Parathyroid adenoma (tissue), 2 donors: ENCODE data around the gene CHL1.

ENCODE experiments used
- H2AFZ ChIP-seq: fragments of 300-600 bp; sonication (generic); one replicate; pipeline ENCODE4 v1.7.0; 2017; ENCODE audit warnings: antibody characterized with exemption, mild to moderate bottlenecking
- H3K27ac ChIP-seq: fragments of 300-600 bp; sonication (generic); one replicate; pipeline ENCODE4 v1.7.0; 2017
- H3K27me3 ChIP-seq: fragments of 300-600 bp; sonication (generic); one replicate; pipeline ENCODE4 v1.7.0; 2017; ENCODE audit warnings: low read length; ENCODE audit not compliant: control insufficient read depth, insufficient read depth
- H3K36me3 ChIP-seq: fragments of 300-600 bp; sonication (generic); one replicate; pipeline ENCODE4 v1.7.0; 2017; ENCODE audit warnings: low read length; ENCODE audit not compliant: control insufficient read depth, insufficient read depth
- H3K4me1 ChIP-seq: fragments of 300-600 bp; sonication (generic); one replicate; pipeline ENCODE4 v1.7.0; 2017; ENCODE audit warnings: control low read depth
- H3K4me2 ChIP-seq: fragments of 300-600 bp; sonication (generic); one replicate; pipeline ENCODE4 v1.7.0; 2017; ENCODE audit warnings: low read length
- H3K4me3 ChIP-seq: fragments of 300-600 bp; sonication (generic); one replicate; pipeline ENCODE4 v1.7.0; 2017; ENCODE audit warnings: low read depth, low read length
- H3K79me2 ChIP-seq: fragments of 300-600 bp; sonication (generic); one replicate; pipeline ENCODE4 v1.7.0; 2017; ENCODE audit warnings: control low read depth
- H3K9ac ChIP-seq: fragments of 300-600 bp; sonication (generic); one replicate; pipeline ENCODE4 v1.7.0; 2017; ENCODE audit warnings: mild to moderate bottlenecking
- H3K9me3 ChIP-seq: fragments of 300-600 bp; sonication (generic); one replicate; pipeline ENCODE4 v1.7.0; 2017; ENCODE audit warnings: low read length; ENCODE audit not compliant: control insufficient read depth
- TF ChIP-seq, protein P1 (sequence below): fragments of 300-600 bp; sonication (generic); IDR thresholded peaks from one replicate; pipeline ENCODE4 v1.7.0; 2017; ENCODE audit warnings: antibody characterized with exemption, mild to moderate bottlenecking
- donor health status: primary hyperparathyroidism.

Gene CHL1

DNA sequence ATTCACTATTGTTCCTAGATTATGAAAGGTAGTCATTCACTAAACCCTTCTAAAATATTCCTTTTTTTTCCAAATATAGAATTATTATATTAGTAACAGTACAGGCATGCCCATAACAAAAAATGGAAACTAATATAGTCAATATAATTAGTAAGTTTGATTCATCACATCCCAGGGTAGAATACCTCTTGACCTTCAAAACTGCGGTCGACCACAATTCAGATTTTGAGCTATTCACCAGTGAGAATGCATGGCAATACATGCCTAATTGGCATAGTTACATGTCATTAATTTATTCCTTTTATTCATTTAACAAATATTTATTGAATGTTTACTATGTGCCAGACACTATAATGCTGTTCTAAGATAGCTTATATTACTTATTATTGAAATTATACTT lies 98.0 kb downstream of the CHL1 start:
- Histone ChIP-seq H3K4me2 (no peak overlapping the region), H3K27ac (no peak overlapping the region), H3K4me3 (no peak overlapping the region), H2AFZ (no peak overlapping the region), H3K9me3 (no peaks in the 10 kb centered on the region), H3K36me3 (no peaks in the 10 kb centered on the region), H3K9ac (no peak overlapping the region), H3K79me2 (no peaks in the 10 kb centered on the region), H3K4me1 (no peaks in the 10 kb centered on the region), H3K27me3 (no peaks in the 10 kb centered on the region)
- TF ChIP-seq, protein P1, sequence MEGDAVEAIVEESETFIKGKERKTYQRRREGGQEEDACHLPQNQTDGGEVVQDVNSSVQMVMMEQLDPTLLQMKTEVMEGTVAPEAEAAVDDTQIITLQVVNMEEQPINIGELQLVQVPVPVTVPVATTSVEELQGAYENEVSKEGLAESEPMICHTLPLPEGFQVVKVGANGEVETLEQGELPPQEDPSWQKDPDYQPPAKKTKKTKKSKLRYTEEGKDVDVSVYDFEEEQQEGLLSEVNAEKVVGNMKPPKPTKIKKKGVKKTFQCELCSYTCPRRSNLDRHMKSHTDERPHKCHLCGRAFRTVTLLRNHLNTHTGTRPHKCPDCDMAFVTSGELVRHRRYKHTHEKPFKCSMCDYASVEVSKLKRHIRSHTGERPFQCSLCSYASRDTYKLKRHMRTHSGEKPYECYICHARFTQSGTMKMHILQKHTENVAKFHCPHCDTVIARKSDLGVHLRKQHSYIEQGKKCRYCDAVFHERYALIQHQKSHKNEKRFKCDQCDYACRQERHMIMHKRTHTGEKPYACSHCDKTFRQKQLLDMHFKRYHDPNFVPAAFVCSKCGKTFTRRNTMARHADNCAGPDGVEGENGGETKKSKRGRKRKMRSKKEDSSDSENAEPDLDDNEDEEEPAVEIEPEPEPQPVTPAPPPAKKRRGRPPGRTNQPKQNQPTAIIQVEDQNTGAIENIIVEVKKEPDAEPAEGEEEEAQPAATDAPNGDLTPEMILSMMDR, result no peak

DNA sequence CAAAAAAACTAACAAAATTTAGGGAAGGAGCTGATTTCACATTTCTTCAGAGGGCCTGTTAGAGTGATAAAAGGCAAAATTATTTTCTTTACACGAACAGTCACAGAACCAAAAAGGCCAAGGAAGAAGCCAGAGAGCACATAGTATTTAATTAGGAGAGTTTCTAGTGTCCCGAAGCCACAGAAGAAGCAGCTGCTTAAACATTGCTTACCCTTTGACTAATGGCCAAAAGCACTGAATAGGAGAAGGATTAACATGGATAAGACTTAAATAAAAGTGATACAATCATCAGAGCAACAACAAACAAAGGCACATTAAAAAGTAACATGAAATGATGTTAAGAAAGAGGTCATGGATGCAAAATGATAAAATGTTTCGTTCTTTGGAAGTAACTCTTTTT lies 98.6 kb downstream of the CHL1 start:
- H3K79me2 ChIP-seq, result no peaks in the 10 kb centered on the region
- no peak overlapping the region for H3K27ac ChIP-seq
- H3K36me3 ChIP-seq, result no peaks in the 10 kb centered on the region
- no peaks in the 10 kb centered on the region for H3K4me1 ChIP-seq
- no peak overlapping the region for H3K4me2 ChIP-seq
- H3K27me3 ChIP-seq, result no peaks in the 10 kb centered on the region
- no peak overlapping the region for H3K4me3 ChIP-seq
- TF ChIP-seq, protein P1, result no peak
- no peak overlapping the region for H2AFZ ChIP-seq
- H3K9ac ChIP-seq, result no peak overlapping the region
- H3K9me3 ChIP-seq, result no peaks in the 10 kb centered on the region

DNA sequence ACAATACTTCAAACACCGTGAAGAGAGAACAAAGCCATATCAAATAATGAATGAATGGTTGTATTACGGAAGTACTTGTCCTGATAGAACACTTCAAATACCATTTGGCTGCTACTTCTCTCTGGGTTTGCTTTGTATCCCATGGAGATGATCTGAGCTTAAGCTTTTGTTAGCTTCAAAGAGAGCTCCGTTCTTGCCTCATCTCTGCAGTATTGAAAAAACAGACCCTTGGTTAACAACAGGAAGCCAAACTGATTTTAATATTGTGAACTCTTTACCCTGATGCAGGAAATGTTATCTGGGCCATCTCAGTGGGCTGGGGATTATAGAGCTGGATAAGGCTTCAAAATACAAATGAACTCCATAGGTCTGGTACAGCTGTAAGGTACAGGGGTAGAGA lies 101.0 kb downstream of the CHL1 start:
- Histone ChIP-seq H3K27me3 (no peaks in the 10 kb centered on the region), H3K4me2 (no peak overlapping the region), H3K4me1 (no peaks in the 10 kb centered on the region), H3K36me3 (no peaks in the 10 kb centered on the region), H3K9ac (no peak overlapping the region), H2AFZ (no peak overlapping the region), H3K79me2 (no peaks in the 10 kb centered on the region), H3K27ac (no peak overlapping the region), H3K9me3 (no peaks in the 10 kb centered on the region), H3K4me3 (no peak overlapping the region)
- TF ChIP-seq, protein P1, result no peak

DNA sequence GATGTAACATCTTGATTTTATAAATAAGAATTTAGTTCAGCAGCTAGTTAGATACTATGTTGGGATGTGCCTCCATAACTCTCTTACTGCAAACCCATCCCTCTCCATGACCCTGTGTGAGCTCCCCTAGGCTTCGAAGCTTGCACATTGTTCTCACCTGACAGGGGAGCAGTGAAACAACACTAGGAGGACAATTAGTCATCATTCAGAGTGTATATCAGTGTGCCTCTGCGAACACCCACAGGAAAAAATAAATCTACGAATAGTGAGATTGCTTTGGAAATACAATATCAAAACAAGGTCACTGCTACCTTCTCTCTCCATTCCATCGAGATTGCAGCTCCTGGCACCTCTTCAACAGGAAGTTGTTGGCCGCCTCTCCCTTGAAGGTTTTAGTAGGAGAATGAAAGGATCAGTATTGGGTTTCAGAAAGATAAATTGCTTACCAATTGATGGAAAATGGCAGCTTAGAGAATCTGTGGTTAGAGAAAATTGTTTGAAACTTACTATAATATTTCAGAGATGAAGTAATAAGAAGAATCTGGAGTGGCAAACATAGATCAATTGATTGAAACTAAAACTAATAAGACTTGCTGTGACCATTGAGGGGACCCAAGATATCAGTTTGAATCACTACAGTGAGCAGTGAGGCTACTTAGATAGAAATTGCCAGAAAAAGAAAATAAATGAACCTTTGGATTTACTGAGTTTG lies 103.2 kb downstream of the CHL1 start:
- Histone ChIP-seq H3K9me3 (no peaks in the 10 kb centered on the region), H3K4me2 (no peak overlapping the region), H3K27ac (no peak overlapping the region), H2AFZ (no peak overlapping the region), H3K4me3 (no peak overlapping the region), H3K79me2 (no peaks in the 10 kb centered on the region), H3K9ac (no peak overlapping the region), H3K27me3 (no peaks in the 10 kb centered on the region), H3K4me1 (no peaks in the 10 kb centered on the region), H3K36me3 (no peaks in the 10 kb centered on the region)
- TF ChIP-seq, protein P1, result no peak

DNA sequence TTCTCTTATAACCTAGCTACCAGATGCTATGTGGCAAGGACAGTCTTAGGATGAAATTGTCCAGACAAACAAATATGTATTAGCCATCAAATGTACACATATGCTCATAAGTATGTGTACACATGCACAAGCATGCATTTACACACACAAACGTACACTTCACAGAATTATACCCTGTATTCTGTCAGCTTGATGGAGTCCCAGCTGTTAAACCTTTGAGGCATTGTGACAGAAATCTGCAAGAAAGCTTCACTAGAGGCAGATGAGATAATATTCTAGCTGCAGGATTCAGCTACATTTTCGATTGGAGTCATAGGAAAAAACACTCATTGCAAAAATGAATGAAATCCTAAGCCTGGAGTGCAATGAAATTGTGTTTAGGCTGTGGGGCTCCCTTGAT lies 110.6 kb downstream of the CHL1 start:
- no peak overlapping the region for H3K9ac ChIP-seq
- no peak overlapping the region for H3K4me3 ChIP-seq
- H3K9me3 ChIP-seq, result no peaks in the 10 kb centered on the region
- H3K27ac ChIP-seq, result no peak overlapping the region
- no peaks in the 10 kb centered on the region for H3K79me2 ChIP-seq
- H3K4me1 ChIP-seq, result no peaks in the 10 kb centered on the region
- H3K4me2 ChIP-seq, result no peak overlapping the region
- no peaks in the 10 kb centered on the region for H3K36me3 ChIP-seq
- H2AFZ ChIP-seq, result no peak overlapping the region
- TF ChIP-seq, protein P1, result no peak
- no peaks in the 10 kb centered on the region for H3K27me3 ChIP-seq
